HG02970 (cell line): ENCODE data around the gene PFN2.

Source experiments
- ATAC-seq: cut with Tn5 transposase; IDR thresholded peaks from one replicate; pipeline ENCODE4 v1.9.1; 2021; ENCODE audit warnings: mild to moderate bottlenecking, moderate library complexity, moderate number of reproducible peaks; ENCODE audit not compliant: unreplicated experiment, low FRiP score

PFN2 gene

DNA sequence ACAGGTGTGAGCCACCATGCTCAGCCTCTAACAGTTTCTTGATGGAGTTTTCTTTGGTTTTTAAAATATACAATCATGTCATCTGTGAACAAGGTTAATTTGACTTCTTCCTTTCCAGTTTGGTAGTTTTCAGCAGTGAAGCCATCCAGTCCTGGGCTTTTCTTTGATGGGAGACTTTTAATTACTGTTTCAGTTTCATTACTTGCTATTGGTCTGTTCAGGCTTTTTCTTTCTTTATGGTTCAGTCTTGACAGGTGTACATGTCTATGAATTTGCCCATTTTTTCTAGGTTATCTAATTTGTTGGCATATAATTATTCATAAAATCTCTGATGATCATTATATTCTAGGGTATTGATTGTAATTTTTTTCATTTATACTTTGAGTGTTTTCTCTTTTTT lies 36.8 kb downstream of the PFN2 start:
- no peak for ATAC-seq

GRCh38 chr3:149933008-149933407 lies 37.7 kb downstream of the PFN2 start:
- no peak for ATAC-seq

GRCh38 chr3:149920119-149920518 lies 50.6 kb downstream of the PFN2 start:
- ATAC-seq: no peak

GRCh38 chr3:149919509-149919908 lies 51.2 kb downstream of the PFN2 start:
- ATAC-seq: no peak

GRCh38 chr3:149917124-149917667 lies 53.5 kb downstream of the PFN2 start:
- ATAC-seq: no peak
